GM10266 (cell line): Measurements from ENCODE around the gene SP9.
A peak's percentile ranks its signal among the peaks of the same experiment; 100 is the strongest.

Experiments used
- DNase-seq: peaks from one replicate; pipeline ENCODE4 v3.0.0; 2012; ENCODE audit errors: extremely low spot score
- TF ChIP-seq, protein P1 (sequence below): IDR thresholded peaks from 2 replicates; pipeline ENCODE4 v1.5.1; 2012; ENCODE audit warnings: mild to moderate bottlenecking, low read depth; ENCODE audit not compliant: control insufficient read depth, insufficient read depth; ENCODE audit errors: missing control alignments

SP9 gene

DNA sequence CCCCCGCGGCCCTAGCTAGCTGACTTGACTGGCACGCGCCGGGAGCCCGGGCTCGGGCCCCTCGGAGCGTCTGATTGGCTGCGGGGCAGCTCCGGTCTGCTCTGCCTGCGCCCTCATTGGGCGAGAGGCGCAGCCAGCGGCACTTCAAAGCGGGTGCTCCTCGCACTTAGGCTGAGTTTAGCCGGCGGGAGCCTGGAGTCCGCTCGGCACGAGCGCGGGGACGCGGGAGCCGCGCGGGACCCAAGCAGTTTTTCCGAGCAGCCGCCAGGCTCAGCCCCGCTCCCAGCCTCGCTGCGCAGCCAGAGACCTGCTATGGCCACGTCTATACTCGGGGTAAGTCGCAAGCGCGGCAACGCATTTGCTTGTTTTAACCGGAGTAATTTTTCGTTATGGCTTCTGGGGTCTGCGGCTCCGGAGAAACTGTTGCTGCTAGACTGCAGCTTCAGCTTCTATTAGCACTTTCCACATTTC lies at the start of gene SP9:
TSS of gene SP9 (plus strand) at position 174 of the 471 bp plus-strand sequence. CDS start at position 313, 139 bp downstream.
- DNase-seq, result peak; percentile 78
- TF ChIP-seq, protein P1, sequence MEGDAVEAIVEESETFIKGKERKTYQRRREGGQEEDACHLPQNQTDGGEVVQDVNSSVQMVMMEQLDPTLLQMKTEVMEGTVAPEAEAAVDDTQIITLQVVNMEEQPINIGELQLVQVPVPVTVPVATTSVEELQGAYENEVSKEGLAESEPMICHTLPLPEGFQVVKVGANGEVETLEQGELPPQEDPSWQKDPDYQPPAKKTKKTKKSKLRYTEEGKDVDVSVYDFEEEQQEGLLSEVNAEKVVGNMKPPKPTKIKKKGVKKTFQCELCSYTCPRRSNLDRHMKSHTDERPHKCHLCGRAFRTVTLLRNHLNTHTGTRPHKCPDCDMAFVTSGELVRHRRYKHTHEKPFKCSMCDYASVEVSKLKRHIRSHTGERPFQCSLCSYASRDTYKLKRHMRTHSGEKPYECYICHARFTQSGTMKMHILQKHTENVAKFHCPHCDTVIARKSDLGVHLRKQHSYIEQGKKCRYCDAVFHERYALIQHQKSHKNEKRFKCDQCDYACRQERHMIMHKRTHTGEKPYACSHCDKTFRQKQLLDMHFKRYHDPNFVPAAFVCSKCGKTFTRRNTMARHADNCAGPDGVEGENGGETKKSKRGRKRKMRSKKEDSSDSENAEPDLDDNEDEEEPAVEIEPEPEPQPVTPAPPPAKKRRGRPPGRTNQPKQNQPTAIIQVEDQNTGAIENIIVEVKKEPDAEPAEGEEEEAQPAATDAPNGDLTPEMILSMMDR, result no peak

DNA sequence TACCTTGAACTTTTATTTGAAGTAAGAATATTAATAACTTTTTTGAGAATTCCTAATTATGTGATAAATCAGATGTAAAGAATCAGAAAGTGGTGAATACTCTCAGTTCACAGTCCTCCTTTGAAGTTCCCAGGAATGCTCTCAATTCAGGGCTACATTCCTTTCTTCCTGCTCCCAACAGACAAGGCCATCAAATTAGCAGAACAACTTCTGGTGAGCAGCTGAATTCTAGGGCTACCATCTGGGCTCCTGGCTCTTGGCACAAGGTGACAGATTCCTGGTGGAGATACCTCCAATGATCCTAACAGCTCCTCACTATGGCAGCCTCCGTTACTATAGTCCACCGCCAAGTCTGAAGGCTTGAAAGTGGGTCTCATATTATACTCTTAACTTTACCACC lies 48.6 kb upstream of the SP9 start:
- DNase-seq, result no peak
- TF ChIP-seq, protein P1, result no peak

DNA sequence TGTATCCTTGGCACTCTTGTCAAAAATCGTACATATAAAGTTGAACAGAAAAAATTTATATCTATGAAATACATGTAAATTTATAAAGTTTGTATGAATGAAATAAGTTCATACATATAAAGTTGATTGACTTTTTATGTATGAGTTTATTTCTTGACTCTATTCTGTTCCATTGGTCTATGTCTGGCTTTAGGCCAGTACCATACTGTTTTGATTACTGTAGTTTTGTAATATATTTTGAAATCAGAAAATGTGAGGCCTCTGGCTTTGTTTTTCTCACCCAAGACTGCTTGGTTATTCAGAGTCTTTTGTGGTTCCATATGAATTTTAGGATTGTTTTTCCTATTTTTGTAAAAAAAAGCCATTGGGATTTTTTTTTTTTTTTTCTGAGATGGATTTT lies 41.8 kb upstream of the SP9 start:
- DNase-seq, result no peak
- TF ChIP-seq, protein P1, result no peak

DNA sequence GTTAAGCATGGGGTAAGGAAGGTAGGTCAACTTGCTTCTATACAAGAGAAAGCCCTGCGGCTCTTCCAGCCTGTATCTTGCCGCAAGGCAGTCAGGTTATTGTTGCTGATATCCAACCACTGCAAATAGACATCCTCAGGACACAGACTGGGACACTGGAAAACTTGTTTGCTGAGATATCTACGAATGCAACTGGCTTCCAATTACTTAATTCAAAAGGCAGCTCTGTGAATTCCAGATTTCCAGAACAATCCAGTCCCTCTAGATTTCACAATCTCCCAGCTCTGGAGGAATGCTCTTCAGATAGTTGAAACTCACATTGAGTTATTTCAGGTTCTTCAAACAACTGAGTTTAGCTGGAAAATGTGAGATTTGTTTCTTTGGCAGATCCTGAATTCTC lies 34.6 kb upstream of the SP9 start:
- no peak for DNase-seq
- TF ChIP-seq, protein P1, result no peak

DNA sequence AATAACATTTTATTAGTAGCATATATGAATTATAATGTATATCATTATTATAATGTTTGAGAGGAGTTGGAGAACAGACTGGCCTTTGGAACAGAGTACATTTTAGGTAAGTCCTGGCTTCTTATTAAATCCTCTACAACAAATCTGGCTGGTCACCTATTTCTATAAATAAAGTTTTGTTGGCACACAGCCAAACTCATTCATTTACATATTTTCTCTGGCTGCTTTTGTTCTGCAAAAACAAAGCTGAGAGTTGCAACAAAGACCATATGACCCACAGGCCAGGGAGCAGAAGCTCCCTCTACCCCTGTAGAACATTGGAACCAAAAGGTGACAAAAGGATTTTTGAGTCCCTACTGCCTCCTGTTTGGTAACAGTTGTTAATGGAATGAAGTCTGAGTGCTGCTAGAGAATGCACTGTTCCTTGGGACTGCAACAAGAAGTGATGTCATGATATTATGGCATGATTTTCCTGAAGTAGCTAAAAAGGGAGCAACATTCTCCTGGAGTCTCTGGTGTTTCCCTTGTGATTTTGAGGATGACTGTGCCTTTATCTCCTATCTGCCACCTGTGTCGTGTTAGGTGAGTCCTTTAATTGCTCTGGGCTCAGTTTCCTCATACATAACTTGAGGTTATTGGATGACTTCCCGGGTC lies 22.0 kb upstream of the SP9 start:
- TF ChIP-seq, protein P1, result no peak
- no peak for DNase-seq

DNA sequence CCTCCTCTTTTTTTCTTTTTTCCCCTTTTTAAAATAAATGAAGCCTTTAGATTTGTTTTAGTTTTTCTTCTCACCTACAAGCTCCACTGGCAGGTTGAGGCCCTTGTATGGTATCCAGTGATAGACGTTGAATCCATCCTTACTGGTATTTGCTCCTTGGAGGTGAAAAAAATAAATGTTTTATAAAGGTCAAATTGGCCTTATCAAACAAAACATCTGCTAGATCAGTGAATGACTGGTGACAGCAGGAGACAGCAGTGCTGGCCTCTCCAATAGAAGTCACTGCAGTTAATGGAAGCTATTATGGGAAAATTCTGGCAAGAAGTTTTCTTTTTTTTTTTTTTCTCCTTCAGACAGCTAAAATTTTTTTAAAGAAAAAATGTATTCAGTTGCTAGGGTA lies 12.6 kb upstream of the SP9 start:
- TF ChIP-seq, protein P1, result no peak
- no peak for DNase-seq

DNA sequence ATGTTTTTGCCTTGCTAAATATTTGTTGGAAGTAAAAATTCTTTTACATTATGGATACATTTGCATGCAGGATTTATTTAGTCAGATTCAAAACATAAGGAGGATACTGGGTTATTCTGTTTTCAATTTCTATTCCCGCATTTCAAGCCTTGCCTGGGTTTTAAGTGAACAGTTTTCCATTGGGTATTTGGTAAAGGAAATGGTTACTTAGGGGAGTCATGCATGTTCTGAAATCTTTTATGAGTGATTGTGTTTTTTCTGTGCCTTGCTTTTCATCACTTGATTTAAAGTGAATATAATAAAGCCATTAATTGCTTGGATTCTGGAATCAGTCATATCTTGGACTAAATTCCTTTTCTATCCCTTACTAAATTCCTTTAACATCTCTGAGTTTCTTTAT lies 12.0 kb upstream of the SP9 start:
- no peak for DNase-seq
- TF ChIP-seq, protein P1, result no peak
